Measurements from ENCODE around the gene STK39.
A peak's percentile ranks its signal among the peaks of the same experiment; 100 is the strongest.

Gene STK39

DNA sequence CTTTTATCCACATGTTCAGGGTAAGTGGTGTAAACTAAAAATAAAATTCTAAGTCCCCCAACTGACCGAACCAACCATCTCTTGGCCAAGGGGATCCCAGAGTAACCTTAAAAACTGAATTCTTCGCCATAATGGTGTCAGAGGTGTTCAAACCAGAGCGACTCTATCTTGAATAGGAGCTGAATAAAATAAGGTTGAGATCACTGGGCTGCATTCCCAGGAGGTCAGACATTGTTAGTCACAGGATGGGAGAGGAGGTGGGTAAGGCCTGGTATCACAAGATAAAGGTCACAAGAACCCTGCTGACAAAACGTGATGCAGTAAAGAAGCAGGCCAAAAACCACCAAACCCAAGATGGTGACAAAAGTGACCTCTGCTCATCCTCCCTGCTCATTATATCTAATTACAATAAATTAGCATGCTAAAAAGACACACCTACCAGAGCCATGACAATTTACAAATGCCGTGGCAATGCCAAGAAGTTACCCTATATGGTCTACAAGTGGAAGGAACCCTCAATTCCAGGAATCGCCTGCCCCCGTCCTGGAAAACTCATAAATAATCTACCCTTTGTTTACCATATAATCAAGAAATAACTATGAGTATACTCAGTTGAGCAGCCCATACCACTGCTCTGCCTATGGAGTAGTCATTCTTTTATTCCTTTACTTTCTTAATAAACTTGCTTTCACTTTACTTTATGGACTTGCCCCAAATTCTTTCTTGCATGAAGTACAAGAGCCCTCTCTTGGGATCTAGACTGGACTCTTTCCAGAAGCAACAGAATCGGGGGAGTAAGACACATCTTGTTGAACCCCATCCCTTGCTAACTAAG, 302.4 kb downstream of the STK39 start:
- peak; percentile 40 for DNase-seq

DNA sequence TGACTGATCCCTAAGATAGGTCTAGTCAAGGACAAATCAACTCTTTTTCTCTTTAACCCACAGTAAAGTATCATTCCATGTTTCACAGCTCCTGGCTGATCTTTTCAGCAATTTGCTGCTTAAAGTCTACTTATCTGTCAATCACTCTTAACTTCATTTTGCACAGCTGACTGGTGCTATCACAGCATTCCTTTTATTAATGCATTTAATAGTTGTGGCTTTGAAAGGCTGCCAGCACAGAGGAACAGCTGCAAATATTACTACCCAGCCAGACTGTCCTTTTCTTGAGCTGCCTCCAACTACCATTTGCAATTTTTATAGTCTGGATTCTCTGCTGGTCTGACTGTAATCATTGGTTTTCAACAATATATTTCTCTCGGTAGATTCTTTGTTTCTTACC, 303.5 kb downstream of the STK39 start:
- DNase-seq, result peak; percentile 3

DNA sequence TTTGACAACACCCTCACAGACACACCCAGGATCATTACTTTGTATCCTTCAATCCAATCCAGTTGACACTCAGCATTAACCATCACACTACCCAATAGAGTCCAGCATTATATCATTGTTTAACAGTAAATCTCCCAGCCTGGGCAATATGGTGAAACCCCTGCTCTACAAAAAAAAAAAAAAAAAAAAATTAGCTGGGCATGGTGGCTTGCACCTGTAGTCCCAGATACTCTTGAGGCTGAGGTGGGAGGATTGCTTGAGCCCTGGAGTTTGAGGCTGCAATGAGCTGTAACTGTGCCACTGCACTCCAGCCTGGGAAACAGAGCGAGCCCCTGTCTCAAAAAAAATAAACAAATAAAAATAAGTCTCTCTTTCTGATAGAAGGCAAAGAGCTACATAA, 304.0 kb downstream of the STK39 start:
- DNase-seq, result no peak

DNA sequence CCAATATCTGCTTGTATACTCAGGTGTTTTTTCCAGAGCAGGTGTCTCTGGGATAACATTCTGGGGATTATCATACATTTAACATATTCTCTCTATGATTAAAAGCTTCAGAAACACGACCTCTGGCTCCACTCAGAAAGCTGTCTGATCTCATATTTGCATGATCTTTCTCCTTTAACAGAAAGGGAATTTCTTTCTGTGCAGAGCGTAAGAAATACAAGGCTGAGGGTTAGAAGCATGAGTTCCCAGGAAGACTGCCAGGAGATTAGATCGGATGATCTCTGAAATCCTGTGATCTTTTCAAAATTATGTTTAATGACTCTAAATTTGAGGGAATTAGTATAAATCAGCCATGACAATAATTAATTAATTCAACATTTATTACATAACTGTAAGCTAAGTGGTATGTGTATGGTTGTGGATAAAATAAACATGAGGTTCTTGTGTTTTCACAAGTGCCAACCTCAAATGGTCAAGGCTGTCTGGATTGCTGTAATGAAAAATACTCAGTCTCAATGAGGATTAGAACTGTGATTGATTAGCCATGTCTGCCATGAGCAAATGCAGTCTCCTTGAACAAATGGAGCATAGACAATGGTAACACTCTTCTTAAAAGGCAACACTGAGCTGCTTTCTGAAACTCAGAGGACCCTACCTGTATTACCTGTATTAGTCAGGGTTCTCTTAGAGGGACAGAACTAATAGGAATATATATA, 304.9 kb downstream of the STK39 start:
- no peak for DNase-seq

DNA sequence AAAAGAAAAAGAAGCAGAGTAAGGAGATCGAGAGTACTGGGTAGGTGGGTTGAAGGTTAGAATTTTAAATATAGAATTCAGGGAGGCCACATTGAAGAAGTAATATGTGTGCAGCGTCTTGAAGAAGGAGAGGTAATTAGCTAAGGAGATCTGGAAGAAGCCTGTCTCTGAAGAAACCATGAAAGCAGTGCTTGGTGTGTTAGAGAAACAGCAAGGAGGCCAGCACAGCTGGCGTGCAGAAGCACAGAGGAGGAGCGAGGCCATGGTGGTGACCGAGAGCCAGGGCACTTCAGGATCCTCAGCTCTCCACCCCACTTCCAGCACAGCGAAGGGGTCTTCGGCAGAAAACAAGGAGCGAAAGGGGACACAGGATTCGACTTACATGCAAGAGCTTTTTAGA, 305.8 kb downstream of the STK39 start:
- DNase-seq, result no peak

DNA sequence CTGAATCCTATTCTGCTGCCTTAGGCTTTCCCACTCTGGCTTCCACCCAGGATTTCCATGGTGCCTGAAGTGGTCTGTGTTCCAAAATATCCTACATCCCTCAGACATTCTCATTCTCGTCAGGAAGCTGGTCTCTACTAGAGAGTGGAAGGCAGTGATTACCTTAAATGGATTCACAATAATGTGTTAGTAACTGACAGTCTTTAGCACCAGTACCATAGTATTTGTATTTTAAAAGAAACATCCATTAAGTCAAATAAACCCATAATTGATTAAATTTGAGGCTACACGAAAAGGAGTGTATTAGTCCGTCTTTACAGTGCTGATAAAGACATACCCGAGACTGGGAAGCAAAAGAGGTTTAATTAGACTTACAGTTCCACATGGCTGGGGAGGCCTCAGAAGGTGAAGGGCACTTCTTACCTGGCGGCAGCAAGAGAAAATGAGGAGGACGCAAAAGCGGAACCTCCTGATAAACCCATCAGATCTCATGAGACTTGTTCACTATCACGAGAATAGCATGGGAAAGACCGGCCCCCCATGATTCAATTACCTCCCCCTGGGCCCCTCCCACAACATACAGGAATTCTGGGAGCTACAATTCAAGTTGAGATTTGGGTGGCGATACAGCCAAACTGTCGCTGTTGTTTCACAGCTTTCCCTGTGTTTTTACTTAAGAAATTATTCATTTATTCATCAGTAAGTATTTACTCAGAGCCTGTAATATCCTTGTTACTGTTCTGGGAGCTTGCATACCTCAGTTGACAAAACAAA, 306.5 kb downstream of the STK39 start:
- DNase-seq, result no peak

DNA sequence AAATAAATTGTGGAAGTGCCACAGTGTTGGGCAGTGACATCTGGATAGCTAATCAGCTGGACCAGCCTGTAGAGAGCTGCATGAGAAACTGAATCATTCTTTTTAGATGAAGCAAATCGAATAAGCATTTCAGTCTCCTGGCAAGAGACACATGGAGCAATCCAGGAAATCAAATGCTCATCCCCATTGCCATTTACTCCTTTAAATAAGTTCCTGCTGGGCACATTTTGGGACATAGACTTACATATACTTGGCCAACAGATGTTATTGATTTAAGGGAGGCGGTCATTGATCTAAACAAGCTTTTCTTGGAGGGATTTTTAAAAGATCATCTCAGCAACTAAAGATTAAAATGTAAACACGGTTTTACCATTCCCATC, 307.1 kb downstream of the STK39 start:
- no peak for DNase-seq

DNA sequence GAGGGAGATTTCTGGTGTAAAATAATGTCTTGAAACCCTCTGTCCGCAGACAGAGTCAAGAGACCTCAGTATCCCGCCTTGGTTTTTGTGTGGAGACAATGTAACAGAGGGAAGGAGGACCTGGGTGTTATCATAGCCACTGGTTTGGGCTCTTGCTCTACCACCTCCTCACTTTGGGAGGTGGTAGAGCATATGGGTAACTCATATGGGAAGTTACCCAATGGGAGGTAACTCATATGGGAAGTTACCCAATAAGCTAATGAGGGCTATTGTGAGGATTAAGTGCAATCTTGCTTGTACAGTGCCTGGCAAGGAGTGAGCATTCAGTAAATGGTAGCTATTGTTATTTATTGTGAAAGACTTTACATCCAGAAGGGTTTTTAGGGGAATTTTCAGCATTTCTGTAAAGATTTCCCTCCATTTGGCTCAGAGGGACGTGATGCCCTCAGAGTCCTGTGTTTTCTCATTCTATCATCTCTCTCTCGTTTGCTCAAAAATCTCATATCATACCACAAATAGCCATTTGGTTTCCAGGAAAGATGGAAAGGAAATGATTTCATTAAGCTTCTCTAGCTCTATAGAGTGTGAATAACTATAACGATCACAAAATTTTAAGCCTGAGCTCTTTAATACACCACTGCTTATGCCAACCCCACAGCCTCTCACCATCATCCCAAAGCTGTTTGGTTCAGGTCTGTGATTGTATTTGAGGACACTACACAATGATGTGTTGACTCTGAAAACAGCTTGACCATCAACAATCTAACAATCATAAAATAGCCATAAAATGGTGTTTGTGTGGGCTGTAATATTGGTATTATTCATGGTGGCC, 307.7 kb downstream of the STK39 start:
- DNase-seq, result peak; percentile 9

DNA sequence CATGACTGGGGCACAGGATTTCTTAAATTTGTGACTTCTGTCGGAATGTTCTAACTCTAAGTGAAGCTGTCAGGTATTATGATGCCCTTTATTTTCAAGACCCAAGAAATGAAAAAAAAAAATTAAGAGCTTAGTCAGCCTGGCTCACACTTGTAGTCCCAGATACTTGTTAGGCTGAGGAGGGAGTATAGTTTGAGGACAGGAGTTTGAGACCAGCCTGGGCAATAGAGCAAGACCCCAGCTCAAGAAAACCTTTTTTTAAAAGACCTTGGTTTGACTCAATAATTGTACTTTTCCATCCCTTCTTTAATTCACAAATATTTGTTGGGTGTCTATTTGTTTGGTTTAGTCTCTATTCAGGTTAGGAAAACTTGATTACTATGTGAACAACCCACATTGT, 310.0 kb downstream of the STK39 start:
- no peak for DNase-seq

DNA sequence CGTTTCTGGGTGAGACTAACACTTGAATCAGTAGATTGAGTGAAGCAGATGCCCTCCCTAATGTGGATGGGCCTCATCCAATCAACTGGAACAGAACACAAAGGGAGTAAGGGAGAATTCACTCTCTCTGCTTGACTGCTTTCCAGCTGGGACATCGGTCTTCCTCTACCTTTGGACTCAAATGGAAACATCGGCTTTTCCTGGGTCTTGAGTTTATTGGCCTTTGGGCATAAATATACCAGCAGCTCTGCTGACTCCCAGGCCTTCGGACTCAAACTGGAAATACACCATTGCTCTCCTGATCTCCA, 311.6 kb downstream of the STK39 start:
- no peak for DNase-seq

DNA sequence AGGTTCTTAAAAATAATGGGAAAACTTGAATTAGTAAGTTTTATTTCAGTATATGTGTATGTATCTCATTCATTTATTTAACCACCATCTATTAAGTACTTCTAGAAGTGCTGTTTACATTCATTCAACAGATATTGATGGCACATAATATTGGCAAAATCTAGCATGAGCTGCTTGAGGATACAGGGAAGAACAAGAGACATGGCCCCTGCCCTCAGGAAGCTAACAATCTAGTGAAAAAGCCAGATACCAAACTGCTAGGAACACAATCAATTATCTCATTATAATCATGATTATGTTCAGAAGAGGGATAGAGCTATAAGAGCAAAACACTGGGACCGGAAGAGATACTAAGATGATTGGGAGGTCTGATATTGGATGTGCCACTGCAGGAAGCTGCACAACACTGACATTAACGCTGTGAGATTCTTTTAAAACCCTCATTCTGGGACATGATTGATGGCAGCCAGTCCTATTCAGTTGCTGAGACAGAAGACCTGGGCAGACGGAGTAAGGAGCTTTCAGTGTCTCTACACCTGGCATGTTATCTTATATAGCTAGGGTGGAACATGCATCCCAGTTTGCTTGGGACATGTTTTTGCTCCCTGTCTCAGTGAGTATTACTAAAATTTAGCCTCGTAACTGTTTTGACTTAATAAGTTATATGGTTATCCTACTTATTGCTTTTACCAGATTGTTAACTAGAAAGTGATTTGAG, 314.1 kb downstream of the STK39 start:
- DNase-seq, result no peak

DNA sequence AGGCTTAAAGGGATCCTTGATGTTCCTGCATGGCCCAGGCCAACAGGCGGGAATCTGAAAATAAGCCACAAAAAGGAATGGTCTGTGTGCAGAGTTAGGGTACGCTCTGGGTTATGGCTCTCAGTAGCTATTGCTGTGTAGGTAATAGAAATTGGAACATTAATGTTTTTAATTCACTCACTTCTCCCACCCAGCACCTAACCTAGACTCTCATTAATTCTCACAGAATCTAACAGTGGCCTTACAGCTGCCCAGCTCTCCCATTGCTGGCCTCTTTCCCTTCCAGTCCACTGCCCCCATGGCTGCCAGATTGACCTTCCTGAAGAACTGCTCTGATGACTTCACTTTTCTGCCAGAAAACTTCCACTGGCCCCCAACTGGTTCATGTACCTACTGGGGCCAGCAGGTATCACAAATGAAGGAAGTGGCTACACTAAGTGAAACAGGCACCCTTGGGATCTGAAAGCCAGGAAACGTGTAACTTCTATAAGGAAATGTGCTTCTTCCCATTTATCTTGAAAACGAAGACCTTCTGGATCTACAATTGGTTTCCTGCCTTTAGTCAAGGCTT, 315.2 kb downstream of the STK39 start:
- no peak for DNase-seq

DNA sequence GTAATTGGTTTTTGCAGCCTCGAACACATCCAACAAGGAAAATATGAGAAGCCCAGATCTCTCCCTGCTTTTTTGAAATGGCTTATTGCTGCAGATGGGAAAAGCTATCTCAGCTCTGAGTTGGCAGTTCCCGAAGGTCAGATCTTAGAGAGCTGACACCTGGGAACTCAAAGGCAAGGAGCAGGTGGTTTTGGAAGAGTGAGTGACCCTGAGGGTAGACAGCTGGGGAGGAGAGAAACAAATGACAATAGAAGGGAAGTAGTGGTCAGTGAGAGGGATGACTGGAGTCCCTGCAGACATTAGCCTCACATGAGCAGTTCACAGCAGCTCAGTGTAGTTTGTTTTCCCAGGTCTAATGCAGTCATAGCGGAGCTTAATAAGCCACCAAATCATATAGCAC, 317.9 kb downstream of the STK39 start:
- DNase-seq, result no peak

DNA sequence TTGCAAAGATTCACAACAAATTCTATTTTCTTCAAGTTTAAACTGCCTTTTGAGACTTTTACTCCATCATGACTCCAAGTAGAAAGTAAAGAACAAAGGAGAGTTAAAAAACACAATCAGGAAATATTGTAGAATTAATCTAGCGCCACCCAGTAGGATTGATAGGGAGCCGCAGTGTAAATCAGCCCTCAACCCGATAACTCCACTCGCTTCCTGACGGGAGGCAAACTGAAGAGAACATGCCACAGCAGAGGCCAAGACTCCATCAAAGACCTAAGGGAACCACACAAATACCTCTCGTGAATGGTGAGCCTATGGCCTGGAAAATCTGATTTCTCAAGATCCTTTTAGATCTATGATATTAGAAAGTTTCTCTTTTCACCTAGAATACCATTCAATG, 319.0 kb downstream of the STK39 start:
- DNase-seq, result no peak

DNA sequence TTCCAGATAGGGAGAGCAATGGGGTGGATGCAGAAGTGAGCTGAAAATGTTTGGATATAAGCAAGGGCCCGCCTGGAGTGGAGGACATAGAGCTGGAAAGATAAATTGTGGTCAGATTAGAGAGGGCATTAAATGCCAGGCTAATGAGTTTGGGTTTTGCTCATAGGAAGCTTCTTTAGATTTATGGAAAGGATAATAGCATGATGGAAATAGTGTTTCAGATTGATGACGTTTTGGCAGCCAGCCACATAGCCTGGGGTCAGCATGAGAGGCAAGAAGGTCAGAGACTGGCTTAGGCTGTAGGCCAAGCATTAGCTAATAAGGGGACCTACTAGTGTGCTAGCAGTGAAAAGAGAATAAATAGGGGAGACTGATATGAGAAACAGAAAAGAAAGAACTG, 321.6 kb downstream of the STK39 start:
- no peak for DNase-seq

DNA sequence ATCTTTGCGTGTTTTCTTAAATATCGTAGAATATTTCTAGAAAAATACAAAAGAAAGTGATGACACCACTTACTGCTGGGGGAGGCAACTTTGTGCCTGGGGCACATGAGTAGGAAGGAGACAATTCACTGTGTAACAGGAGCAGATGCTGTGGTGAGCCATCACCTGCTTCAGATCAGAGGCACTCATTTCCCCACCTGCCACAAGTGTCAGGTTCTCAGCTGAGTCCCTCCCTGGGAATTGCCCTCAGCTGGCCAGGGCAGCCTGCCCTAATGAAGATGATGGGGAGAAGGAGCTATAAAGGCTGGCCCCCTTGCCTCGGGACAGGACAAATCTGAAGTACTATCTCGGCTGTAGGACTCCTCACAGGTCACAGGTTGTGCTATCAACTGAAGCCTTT, 322.8 kb downstream of the STK39 start:
- DNase-seq, result no peak

DNA sequence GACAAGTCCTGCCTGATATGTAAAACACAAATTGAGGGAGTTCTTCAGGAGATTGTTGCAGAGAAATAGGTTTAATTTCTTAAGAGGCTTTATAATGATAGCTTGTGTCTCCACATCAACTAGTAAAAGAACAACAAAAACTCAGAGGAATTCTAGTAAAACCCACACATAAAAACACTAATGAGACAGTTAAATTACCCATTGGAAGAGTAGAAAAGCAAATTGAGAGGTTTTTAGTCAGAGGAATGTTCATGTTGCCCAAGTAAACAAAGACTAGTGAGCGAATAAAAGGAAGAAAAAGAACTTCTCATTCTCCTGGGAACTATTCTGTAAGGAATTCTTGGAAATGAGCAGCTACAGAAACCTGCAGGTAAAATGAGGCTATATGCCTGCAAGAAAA, 330.6 kb downstream of the STK39 start:
- DNase-seq, result no peak

DNA sequence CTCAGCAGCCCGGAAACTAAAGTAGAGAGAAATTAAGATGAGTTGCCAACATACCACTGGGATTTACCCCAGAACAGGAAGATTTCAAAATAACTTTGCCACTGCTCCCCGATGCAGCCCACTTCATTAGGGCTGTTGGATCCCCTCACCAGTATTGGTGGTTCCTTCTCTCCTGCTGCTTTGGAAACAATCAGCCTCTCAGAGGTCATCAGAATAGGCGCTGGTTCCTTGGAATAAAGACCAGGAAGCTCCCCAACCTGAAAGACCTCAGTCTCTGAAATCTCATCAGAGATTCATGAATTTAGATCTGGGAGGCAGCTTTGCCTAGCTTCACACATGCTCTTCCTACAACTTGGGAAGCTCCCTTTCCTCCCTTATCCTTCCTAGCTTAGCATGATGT, 332.4 kb downstream of the STK39 start:
- no peak for DNase-seq

DNA sequence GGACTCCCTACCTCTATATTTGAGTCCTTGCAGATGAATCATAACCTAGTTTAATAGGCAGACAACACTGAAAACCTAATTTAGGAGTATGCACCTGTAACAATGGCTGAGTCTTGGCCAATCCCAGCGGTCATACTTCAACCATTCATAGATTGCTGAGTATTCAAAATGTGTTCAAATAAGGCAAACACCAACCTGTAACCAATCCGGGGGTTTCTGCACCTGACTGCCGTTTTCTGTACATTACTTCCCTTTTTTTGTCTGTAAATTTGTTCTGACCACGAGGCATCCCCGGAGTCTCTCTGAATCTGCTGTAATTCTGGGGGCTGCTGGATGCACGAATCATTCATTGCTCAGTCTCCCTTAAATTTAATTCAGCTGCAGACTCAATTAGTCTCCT, 338.6 kb downstream of the STK39 start:
- peak; percentile 3 for DNase-seq

DNA sequence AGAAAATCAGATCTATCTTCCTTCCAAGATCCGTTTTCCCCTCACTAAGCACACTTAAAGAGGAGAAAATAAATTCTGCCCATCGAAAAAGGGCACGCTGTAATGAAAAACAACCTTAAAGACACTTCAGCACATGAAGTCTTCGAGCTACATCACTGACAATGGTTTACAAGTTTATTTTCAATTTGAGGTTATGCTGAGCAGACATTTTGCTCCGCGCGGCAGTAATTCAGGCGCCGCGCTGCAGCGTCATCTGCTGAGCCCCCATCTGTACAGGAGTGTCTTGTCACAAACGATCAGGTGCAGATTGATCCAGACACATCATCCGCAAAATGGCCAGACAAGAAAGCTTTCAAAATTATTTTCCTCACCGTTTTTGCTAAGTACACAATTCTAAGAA, 341.7 kb downstream of the STK39 start:
- DNase-seq, result no peak
